Measurements from ENCODE around the gene CCN2. TPM values are rescaled to one million over a fixed set of nuclear protein-coding genes. Genes with fewer than 3 reads are reported as not detected.
A peak's percentile ranks its signal among the peaks of the same experiment; 100 is the strongest.
"Not testable (repeated sequence)": the region's sequence is repeated elsewhere in the genome, so short reads cannot be mapped to it uniquely, and the experiment has no call there.

The CCN2 gene
- total RNA-seq, 1 donor from 2014 or later, result 83.1 TPM

DNA sequence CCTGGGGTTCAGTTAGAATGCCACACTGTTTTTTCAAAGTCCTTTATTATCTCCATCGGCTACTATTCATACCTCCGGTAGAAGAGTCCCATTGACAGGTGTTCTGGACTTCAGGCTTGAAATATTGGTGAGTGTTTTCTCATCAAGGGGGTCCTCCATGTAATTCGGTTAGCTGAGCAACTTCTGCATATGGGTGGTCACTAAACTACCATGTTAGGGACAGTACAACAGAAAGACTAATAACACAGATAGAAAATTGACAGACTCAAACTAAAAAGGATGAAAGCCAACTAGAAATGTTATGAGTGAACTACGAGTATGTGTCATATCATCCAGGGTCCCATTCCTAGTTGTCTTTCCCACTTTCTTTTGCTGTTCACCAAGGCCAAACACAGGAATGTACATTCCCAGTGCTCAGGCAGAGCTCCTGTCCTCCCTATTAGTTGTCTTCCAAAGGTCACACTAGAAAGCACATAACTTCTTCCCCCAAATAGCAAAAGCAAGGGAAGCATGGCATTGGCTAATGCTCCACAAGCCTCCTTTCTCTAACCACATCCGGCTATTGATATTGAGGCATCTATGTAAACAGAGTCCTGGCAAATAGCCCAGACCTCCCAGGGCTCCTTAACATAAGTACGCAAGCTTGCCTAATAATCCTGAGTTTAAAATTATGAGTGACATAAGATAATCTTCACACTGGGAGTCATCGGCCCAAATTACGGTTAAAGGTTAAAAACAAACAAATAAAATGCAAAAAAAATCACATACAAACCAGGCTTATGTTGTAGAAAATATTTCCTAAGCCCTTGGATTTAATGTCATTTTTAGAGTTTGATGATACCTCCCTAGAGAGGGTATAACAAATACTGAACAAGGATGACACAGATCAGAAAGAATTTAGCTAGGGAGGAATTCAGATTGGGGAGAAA lies 13.2 kb downstream of the CCN2 start:
- peak; percentile 75 for DNase-seq

GRCh38 chr6:131937226-131937625 lies 13.9 kb downstream of the CCN2 start:
- DNase-seq, result peak; percentile 65

GRCh38 chr6:131936156-131936555 lies 15.0 kb downstream of the CCN2 start:
- DNase-seq, result no peak

DNA sequence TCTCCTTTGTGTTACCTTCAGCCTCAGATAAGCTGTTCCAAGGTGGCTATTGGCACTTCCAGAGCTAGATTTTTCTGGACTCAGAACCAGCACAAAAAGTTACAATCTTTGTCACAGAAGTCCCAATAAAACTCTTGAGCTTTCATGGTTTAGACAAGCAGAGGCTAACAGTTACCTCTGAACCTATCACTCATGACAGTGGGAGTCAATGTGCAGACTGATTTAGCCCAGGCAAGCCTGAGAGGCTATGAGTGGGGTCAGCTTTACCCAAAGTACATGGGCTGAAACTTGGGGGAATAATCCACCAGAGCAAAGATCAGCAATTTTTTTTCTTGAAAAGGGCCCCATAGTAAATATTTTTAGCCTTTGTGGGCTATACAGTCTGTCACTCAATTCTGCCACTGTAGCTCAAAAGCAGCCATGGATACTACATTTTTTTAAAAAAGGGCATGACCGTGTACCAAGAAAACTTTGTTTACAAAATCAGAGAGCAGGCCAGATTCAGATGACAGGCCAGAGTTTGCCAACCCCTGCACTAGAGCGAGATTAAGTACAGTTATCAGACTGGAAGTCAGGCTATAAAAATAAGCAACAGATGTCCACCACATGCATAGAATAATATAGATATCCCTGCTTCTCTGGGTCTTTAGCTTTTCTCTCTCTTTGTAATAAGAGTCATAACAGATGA lies 20.0 kb downstream of the CCN2 start:
- DNase-seq, result peak; percentile 64

GRCh38 chr6:131929976-131930375 lies 21.2 kb downstream of the CCN2 start:
- DNase-seq, result peak; percentile 38

DNA sequence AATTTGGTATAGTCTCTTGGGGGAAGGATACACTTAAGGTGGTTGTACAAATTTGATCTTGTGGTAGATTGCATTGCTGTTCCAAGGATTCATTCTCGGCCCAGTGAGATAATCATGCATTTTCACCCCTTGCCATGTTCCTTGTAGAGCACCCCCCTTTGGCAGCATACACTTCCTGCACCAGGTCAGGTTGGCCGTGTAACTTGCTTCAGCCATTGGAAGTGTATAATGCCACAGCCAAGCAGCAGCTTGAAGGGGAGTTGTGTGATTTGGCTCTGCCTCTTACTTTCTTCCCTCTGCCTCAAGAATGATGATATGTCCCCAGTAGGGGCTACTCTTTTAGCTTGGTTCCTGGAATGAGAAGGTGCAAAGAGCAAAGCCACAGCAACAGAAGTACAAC lies 21.9 kb downstream of the CCN2 start:
- no peak for DNase-seq

- DNase-seq, result peak; percentile 15
Measured at GRCh38 chr6:131924881-131925474, 26.2 kb downstream of the CCN2 start.

DNA sequence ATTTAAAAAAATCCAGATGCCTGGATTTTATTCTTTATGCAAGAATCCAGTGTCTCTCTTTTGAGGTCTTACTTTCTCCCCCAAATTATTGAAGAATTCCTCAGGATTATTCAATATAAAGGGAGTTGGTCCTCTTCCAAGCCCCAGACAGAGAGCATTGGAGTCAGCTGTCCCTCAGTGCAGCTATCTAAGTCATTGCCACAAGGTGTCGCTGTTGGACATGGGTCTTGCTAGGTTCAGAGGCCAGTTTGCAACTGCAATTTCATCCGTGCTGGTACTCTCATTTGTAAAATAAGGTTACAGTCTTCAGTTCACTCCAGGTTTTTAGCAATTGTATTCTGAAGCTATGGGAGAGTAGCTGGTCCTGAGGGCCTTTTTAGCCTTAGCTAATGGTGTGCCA lies 27.8 kb downstream of the CCN2 start:
- DNase-seq, result no peak

GRCh38 chr6:131920656-131921055 lies 30.5 kb downstream of the CCN2 start:
- DNase-seq, result no peak

DNA sequence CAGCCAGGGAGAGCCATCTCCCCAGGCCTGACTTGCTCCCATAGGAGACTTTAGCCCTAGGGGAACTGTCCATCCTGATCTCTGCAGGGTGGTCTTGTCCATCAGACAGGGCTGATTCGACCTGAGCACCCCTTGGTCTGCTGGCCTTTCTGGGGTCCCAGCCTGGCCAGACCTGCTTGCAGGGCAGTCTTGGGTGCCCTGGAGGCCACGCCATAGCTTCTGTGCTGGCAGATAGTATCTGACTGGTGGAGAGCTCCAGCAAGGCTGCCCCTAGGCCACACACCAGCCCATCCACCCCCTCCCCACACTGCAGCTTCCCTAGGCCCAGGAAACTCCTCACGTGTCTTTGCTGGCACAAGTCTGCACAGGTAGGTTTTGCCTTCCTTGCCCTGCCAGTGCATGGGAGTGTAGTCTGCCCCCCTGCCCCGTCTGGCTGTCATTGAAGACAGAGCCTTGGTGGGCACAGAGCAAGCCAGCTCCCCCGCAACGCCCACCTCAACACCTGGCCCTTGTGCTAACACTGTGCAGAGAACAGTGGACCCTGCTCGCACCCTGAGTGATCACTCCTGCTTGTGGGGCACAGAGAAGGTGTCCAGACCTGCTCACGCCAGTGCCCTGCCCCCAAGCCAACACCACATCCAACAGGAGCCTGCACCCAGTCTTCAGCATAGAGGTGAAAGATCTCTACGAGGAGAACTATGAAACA lies 32.4 kb downstream of the CCN2 start:
- no peak for DNase-seq

DNA sequence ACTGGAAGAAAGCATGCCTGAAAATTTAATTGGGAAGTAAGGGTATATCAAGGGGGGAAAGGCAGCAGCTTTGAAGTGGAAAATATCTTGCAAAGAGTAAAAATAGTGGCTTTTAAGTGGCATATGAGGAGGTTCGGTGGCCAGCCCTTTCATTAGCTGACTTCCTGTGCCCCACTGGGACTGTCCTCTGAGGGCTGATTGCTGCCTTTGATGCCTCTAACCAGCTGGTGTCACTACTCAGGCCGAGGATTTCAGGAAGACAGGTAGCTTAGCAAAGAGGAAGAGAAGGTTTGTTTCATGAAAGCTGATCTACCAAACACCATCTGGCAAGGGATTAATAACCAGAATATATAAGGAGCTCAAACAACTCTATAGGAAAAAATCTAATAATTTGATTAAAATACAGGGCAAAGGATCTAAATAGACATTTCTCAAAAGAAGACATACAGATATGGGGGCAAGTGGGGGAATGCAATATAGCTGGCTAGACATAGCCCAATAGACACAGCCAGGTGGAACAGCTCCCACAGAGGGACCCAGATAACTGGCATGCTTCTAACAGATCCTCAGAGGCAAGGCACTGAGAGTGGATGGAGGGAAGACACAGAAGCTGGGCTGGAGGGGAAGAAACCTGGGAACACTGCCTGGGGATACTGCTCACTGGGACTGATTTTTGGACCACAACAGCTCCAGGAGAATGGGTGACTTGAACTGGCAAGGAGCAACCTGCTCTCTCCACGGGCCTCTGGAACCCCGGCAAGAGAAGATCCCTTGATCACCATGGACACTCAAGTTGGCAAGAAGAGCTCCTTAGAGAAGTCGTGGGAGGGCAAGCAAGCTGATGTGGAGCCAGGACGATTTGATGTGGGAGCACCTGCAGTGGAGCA lies 33.2 kb downstream of the CCN2 start:
- DNase-seq, result no peak

DNA sequence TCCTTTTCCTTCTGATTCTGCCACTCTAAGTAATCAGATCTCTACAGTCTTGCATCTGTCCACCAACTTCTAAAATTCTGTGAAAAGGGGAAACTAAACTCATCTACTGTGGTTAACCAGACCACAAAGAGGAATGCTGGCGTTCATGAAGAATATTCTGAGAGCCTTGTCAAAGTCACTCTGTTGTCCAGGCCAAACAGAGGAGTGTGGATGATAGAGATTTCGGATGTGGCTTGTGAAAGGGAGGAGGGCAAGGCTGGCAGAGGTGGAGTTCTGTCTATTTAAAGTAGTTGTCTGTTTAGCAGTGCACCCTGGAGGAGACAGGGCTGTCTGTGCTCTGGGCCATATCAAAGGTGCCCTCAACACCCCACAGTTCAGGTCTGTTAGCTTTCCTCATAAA lies 33.9 kb downstream of the CCN2 start:
- DNase-seq, result no peak

GRCh38 chr6:131916847-131917246 lies 34.3 kb downstream of the CCN2 start:
- DNase-seq, result no peak

DNA sequence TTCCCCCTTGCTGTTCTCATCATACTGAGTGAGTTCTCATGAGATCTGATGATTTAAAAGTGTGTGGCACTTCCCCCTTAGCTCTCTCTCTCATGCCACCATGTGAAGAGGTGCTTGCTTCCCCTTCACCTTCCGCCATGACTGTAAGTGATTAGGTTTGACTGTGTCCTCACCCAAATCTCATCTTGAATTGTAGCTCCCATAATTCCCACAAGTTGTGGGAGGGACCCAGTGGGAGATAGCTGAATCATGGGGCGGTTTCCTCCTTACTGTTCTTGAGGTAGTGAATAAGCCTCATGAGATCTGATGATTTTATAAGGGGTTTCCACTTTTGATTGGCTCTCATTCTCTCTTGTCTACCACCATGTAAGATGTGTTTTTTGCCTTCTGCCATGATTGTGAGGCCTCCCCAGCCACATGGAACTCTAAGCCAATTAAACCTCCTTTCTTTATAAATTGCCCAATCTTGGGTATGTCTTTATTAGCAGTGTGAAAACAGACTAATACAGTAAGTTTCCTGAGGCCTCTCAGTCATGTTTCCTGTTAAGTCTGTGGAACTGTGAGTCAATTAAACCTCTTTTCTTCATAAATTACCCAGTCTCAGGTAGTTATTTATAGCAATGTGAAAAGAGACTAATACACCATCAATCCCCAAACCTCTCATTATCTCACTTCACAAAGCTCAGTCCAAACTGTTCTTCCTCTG lies 34.9 kb downstream of the CCN2 start:
- not testable (repeated sequence) for DNase-seq

DNA sequence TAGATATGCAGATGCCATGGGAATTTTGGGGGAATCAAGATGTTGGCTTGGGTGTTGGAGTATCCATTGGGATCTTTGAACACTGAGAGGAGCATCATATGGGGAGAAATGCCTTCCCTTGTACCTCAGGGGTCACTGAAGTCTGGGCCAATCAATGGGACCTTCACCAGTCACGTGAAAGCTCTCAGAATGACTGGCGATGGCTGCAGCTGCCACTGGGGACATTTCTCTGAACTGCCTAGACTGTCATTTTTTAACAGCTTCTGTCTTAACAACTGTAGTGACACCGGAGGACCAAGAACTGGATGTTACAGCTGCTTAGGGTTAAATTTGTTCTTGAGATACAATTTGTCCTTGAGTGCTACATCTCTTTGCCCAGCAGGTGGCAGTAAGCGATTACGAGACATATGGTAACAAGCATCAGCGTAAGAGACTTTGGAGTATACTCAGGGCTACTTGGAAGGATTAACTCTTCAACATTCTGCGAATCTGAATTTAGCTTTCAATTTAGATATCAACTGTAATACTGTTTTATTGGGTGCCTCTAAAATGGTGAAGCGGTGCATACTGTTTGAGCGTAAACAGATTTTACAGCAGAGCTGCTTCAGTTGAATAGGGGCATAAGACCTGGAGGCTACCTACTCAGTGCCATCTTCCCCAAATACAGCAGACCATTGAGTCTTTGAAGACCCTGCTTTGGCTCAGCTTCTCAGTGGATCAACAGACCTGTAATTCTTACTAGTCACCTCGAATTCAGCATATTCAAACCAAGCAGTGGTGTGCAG lies 36.0 kb downstream of the CCN2 start:
- peak; percentile 70 for DNase-seq

DNA sequence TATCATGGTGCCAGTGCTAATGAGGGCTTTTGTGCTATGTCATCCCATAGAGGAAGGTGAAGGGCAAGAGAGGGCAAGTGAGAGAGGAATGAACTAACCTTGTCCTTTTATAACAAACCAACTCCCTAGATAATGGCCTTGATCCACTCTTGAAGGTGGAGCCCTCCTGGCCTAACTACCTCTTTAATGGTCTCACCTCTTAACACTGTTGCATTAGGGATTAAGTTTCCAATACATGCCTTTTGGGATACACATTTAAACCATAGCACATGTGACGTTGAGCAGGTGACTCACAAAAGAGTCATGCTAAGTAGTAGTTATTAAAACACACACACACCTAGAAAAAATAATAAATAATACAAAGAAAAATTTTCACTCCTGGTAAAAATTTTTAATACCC lies 36.9 kb downstream of the CCN2 start:
- DNase-seq, result no peak

DNA sequence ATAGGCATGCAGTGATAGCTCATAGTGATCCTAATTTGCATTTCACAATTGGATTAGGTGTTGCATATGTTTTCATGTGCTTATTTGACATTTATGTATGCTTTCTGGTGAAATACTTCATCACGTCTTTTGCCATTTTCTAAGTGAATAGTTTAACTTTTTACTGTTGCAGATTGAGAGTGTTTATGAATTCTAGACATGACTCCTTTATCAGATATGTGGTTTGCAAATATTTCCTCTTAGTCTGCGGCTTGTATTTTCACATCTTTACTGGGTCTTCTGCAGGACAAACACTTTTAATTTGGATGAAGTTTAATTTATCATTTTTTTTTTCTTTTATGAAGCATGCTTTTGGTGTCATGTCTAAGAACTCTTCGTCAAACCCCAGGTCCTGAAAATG lies 39.2 kb downstream of the CCN2 start:
- DNase-seq, result no peak

DNA sequence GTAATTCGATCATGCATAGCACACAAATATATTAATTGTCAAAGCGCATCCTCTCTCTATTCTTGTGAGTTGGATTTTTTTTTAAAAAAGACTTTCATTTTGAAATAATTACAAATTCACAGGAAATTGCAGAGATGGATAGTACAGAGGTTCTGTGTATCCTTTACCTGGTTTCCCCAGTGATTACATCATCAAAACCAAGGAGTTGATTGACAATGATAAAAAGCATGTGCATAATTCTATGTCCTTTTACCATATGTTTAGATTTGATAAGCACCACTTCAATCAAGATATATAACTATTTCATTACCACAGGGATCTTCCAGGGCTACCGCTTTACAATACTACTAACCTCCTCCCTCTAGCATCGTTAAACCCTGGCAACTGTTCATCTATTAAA lies 40.2 kb downstream of the CCN2 start:
- no peak for DNase-seq

DNA sequence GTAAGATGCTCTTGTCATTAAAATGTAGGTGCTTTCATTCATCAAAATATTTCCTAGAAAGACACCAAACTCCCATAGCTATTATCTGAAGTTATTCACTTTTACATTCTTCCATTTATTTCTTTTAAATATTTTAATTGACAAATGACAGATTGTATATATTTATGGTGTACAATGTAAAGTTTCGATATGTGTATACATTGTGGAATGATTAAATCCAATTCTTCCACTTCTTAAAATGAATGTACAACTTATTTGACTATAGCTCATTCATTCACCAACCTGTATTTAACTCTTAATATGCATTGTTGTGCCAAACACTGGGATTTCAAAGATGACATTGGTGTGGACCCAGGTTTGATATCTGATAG lies 41.0 kb downstream of the CCN2 start:
- DNase-seq, result no peak

Data from skin of body (tissue), 2 donors.